Coronary artery (tissue), 2 donors: ENCODE results near the gene SLC46A2.

Experiments
- DNase-seq: peaks from one replicate; pipeline ENCODE4 v3.0.0-alpha.2; 2017; ENCODE audit warnings: low spot score
- H3K27ac ChIP-seq, 2 donors: fragments of 200-600 bp; sonication (generic); one replicate each; pipeline ENCODE4 v1.5.1; 2016 to 2019
- H3K4me3 ChIP-seq: fragments of 200-600 bp; sonication (generic); 2 replicates; pipeline ENCODE4 v1.5.1; 2016; ENCODE audit warnings: mild to moderate bottlenecking, moderate library complexity
- TF ChIP-seq, protein P1 (sequence below): fragments of 200-600 bp; sonication (generic); IDR thresholded peaks from one replicate; pipeline ENCODE4 v1.5.1; 2019; ENCODE audit warnings: antibody characterized with exemption

Gene SLC46A2

GRCh38 chr9:112836394-112836793 is 54.3 kb downstream of the SLC46A2 start:
- no peak overlapping the region for H3K4me3 ChIP-seq
- no peak overlapping the region for H3K27ac ChIP-seq
- TF ChIP-seq, protein P1, sequence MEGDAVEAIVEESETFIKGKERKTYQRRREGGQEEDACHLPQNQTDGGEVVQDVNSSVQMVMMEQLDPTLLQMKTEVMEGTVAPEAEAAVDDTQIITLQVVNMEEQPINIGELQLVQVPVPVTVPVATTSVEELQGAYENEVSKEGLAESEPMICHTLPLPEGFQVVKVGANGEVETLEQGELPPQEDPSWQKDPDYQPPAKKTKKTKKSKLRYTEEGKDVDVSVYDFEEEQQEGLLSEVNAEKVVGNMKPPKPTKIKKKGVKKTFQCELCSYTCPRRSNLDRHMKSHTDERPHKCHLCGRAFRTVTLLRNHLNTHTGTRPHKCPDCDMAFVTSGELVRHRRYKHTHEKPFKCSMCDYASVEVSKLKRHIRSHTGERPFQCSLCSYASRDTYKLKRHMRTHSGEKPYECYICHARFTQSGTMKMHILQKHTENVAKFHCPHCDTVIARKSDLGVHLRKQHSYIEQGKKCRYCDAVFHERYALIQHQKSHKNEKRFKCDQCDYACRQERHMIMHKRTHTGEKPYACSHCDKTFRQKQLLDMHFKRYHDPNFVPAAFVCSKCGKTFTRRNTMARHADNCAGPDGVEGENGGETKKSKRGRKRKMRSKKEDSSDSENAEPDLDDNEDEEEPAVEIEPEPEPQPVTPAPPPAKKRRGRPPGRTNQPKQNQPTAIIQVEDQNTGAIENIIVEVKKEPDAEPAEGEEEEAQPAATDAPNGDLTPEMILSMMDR: no peak
- no peak for DNase-seq

- Histone ChIP-seq H3K4me3 (no peak overlapping the region), H3K27ac (no peak overlapping the region)
- TF ChIP-seq, protein P1: no peak
- DNase-seq: no peak
Measured at GRCh38 chr9:112833081-112833480, 57.6 kb downstream of the SLC46A2 start.

- Histone ChIP-seq H3K27ac (peak overlapping the region in 1 of 2 donors; percentile 74), H3K4me3 (no peak overlapping the region)
- DNase-seq: no peak
- TF ChIP-seq, protein P1: no peak
Measured at GRCh38 chr9:112831969-112832368, 58.7 kb downstream of the SLC46A2 start.

DNA sequence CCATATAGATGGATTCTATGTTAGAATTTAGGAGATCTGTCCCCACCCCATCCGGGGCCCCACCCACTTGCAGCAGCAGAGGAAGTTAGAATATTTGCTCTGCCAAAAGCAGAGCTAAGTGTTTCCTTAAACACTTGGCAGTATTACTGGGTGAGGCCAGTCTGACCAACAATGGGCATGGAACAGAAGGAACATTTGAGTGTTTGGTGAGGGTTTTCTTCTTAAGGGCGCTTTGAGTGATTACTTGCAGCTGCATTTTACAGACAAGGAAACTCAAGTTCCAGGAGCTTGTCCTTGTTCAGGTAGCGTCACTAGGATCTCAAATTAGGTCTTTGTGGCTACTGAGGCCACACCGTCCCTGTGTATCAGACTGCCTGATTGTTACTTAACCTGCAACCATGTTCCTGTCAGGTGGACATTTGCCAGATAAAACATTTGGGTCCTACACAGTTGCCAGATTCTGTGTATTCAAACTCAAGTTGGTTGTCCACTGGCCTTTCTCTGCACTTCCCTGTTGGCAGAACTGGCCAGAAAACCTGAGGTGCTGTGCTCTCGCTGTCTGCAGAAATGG is 59.3 kb downstream of the SLC46A2 start:
- peak overlapping the region in 1 of 2 donors; percentile 74 for H3K27ac ChIP-seq
- no peak for DNase-seq
- no peak overlapping the region for H3K4me3 ChIP-seq
- TF ChIP-seq, protein P1: no peak
